ENCODE data around the gene DNAJB1.
"Not testable (repeated sequence)": the region's sequence is repeated elsewhere in the genome, so short reads cannot be mapped to it uniquely, and the experiment has no call there.

The DNAJB1 gene

GRCh38 chr19:14551134-14552005 is 33.2 kb upstream of the DNAJB1 start:
- DNase-seq (ENCODE audit: low read depth); H3K4me3 ChIP-seq (ENCODE audit: low read depth, low read length): not testable (repeated sequence)
- peak; percentile 32 for TF ChIP-seq CTCF (IDR thresholded peaks at IDR 0.05; ENCODE audit: control insufficient read depth, extremely low read depth, insufficient read depth)

- TF ChIP-seq CTCF (IDR thresholded peaks at IDR 0.05; ENCODE audit: control insufficient read depth, extremely low read depth, insufficient read depth): no peak
- peak overlapping the region; percentile 30 for H3K4me3 ChIP-seq (ENCODE audit: low read depth, low read length)
- DNase-seq (ENCODE audit: low read depth): peak; percentile 96
Measured at GRCh38 chr19:14550201-14550754, 32.1 kb upstream of the DNAJB1 start.

DNA sequence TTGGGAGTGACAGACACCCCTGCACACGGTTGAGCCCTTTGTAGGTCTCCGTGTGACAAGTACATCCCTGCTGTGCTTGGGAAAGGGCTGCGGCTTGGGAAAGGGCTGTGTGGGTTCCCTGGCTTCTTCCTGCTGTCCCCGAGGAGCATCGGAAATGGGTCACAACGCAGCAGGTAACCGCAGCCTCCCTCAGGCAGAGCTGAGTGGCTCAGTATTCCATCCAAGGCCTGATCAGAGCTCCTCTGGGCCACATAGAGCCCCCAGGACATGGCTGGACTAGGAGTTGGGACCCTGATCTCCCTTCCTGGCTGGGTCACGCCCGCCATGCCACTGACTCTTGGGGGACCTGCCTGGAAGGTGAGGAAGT is 27.5 kb upstream of the DNAJB1 start:
- DNase-seq (ENCODE audit: low read depth): no peak
- no peak overlapping the region for H3K4me3 ChIP-seq (ENCODE audit: low read depth, low read length)
- TF ChIP-seq CTCF (IDR thresholded peaks at IDR 0.05; ENCODE audit: control insufficient read depth, extremely low read depth, insufficient read depth): no peak

DNA sequence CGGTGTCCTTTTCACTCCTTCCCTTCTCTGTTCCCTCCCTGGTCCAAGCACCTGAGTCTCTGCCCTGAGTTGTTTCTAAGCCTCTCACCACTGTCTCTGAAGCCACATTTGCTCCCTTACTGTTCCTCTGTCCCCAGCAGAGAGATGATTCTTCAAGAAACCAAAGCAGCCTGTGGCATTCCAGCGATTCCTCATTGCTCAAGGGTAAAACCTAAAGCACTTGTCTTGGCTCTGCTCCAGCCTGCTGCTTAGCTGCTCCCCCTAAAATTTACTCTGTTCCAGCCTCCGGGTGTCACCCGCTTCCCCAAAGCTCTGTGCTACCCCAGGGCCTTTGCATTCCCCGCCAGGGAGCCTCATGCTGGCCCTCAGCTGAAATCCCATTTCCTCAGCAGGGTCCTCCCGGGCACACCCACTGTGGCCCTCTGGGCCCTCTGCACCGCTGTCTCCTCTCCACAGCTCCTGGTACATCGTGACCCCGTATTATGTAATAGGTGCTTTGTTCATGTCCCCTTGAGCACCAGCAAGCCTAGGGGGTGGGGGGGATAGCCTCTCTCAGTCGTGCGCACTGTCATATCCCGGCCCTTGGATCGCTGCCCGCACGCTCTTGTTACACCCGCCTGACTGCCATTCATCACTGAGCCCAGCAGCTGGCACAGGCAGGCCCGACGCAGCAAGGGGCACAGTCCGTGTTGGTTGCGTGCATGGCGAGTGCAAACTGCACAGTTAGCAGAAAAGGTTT is 26.9 kb upstream of the DNAJB1 start:
- no peak for TF ChIP-seq CTCF (IDR thresholded peaks at IDR 0.05; ENCODE audit: control insufficient read depth, extremely low read depth, insufficient read depth)

GRCh38 chr19:14544047-14544446 is 25.9 kb upstream of the DNAJB1 start:
- no peak for DNase-seq (ENCODE audit: low read depth)
- no peak for TF ChIP-seq CTCF (IDR thresholded peaks at IDR 0.05; ENCODE audit: control insufficient read depth, extremely low read depth, insufficient read depth)
- no peak overlapping the region for H3K4me3 ChIP-seq (ENCODE audit: low read depth, low read length)

More for the DNA sequence above, 26.9 kb upstream of the DNAJB1 start:
- H3K4me3 ChIP-seq (ENCODE audit: low read depth, low read length): no peak overlapping the region
- no peak for DNase-seq (ENCODE audit: low read depth)

- no peak for DNase-seq (ENCODE audit: low read depth)
- no peak overlapping the region for H3K4me3 ChIP-seq (ENCODE audit: low read depth, low read length)
- TF ChIP-seq CTCF (IDR thresholded peaks at IDR 0.05; ENCODE audit: control insufficient read depth, extremely low read depth, insufficient read depth): no peak
Measured at GRCh38 chr19:14542711-14543328, 24.6 kb upstream of the DNAJB1 start.

DNA sequence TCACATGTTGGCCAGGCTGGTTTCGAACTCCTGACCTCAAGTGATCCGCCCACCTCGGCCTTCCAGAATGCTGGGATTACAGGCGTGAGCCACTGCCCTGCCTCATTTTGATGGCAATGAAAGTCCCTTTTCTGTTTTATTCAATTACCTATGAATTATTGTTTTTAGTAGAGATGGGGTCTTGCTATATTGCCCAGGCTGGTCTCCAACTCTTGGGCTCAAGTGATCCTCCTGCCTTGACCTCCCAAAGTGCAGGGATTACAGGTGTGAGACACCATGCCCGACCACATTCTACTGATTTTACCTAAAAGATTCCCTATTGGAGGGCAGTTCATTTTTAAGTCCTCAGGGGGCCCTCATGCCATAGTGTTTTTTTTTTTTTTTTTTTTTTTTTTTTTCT is 23.8 kb upstream of the DNAJB1 start:
- DNase-seq (ENCODE audit: low read depth); H3K4me3 ChIP-seq (ENCODE audit: low read depth, low read length): not testable (repeated sequence)
